Measurements from ENCODE around the gene SPSB2. TPM values are rescaled to one million over a fixed set of nuclear protein-coding genes. Genes with fewer than 3 reads are reported as not detected.
A peak's percentile ranks its signal among the peaks of the same experiment; 100 is the strongest.
"Not testable (repeated sequence)": the region's sequence is repeated elsewhere in the genome, so short reads cannot be mapped to it uniquely, and the experiment has no call there.

Gene SPSB2
- total RNA-seq, 1 experiment from 2014 or later, result 9.2 TPM

DNA sequence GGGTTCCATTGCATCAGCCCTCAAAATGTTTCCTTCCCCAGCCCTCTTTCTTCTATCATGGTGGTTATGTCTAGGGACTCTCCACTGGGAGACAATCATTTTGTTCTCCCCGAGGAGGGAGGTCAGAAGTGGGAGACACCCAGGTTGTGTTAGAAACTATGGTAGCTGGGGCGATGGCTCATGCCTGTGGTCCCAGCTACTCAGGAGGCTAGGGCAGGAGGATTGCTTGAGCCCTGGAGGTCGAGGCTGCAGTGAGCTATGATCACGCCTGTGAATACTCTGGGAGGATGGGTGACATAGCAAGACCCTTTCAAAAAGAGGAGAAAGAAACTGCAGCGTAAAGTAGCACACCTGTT, 18.5 kb upstream of the SPSB2 start:
- Histone ChIP-seq H3K79me2 (ENCODE audit: low read length) (no peaks in the 10 kb centered on the region), H3K4me1 (ENCODE audit: insufficient read depth, low read length) (peaks cover 11% of the 10 kb centered on the region), H3K27ac (ENCODE audit: low read length) (peak overlapping the region; percentile 21), H3K9me3 (ENCODE audit: low read length) (no peaks in the 10 kb centered on the region), H3K4me3 (ENCODE audit: low read length) (peak overlapping the region; percentile 65), H3K9ac (ENCODE audit: low read length) (peak overlapping the region; percentile 63), H3K4me2 (ENCODE audit: low read length) (peak overlapping the region; percentile 84), H3K36me3 (ENCODE audit: low read depth, low read length) (no peaks in the 10 kb centered on the region), H4K20me1 (ENCODE audit: low read length) (no peaks in the 10 kb centered on the region), H3K27me3 (ENCODE audit: low read length) (no peaks in the 10 kb centered on the region), H3F3A (ENCODE audit: low read length, unreplicated experiment) (no peaks in the 10 kb centered on the region), H3K9me2 (replicated peaks; ENCODE audit: low read length) (no peaks in the 10 kb centered on the region), H2AFZ (ENCODE audit: low read length) (peak overlapping the region; percentile 83)
- peak; percentile 5 for ATAC-seq
- TF ChIP-seq, protein P1, sequence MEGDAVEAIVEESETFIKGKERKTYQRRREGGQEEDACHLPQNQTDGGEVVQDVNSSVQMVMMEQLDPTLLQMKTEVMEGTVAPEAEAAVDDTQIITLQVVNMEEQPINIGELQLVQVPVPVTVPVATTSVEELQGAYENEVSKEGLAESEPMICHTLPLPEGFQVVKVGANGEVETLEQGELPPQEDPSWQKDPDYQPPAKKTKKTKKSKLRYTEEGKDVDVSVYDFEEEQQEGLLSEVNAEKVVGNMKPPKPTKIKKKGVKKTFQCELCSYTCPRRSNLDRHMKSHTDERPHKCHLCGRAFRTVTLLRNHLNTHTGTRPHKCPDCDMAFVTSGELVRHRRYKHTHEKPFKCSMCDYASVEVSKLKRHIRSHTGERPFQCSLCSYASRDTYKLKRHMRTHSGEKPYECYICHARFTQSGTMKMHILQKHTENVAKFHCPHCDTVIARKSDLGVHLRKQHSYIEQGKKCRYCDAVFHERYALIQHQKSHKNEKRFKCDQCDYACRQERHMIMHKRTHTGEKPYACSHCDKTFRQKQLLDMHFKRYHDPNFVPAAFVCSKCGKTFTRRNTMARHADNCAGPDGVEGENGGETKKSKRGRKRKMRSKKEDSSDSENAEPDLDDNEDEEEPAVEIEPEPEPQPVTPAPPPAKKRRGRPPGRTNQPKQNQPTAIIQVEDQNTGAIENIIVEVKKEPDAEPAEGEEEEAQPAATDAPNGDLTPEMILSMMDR (conservative IDR thresholded peaks at IDR 0.05; ENCODE audit: low read depth, low read length), result no peak
- no peak for TF ChIP-seq EZH2phosphoT487 (IDR thresholded peaks at IDR 0.05; ENCODE audit: borderline replicate concordance, low read length)
- no peak for TF ChIP-seq EZH2 (IDR thresholded peaks at IDR 0.05; ENCODE audit: low read length, unreplicated experiment)
- no peak for DNase-seq
- CTCF ChIA-PET, result interaction anchor here (1.0 to 1.4 kb wide), 4 partner anchors 19 to 53 kb away, joined by 3 to 16 read pairs (median 6); partner anchors contain the start of genes C12orf57, SPSB2 and USP5
- POLR2A ChIA-PET (ENCODE audit: unreplicated experiment), result interaction anchor here (0.6 to 1.0 kb wide), 3 partner anchors 14 to 25 kb away, joined by 3 to 10 read pairs (median 3); partner anchors contain the start of gene SPSB2
- intact Hi-C loops (cut with micrococcal nuclease), result loop anchor here (1.0 kb wide), 1 partner anchor 18 kb away; the partner anchor contains the start of gene SPSB2
- BruUV-seq (replicated peaks), result TSS peak; percentile 86

DNA sequence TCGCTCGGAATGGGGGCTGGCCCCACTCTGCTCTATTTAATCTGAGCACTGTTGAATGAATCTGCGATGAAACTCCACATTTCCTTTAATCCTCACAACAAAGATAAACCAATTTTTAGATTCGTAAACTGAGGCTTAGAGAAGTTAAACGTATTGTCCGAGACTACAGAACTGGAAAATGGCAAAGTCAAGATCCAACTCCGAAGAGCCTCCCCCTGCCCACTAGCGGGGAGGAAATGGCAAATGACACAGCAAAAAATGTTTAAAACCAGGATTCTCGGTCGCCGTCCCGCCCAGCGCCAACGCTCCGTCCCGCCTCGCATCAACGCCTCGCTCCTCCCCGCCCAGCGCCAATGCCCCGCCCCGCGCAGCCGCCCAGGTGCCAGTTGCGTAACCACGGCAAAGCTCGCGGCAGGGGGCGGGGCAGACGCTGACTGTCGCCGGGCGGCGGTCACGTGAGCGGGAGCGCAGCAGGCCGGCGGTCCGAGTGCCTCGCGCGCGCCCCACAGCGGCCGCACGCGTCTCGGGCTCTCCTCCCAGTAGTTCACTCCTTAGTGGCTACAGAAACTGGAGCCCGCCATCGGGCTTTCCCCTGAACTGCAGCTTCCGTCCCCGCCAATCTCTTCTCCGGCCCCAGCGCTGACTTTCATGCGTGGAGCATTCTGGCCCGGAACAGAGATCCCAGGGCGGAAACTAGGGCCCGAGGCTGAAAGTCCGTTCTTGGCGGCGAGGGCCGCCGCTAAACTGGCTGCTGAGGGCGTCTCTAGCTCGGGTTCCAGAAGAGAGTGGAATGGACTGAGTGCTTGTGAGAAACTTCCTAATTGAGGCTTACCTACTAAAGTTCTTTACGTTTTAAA, 17.9 kb upstream of the SPSB2 start:
- Histone ChIP-seq H3K79me2 (ENCODE audit: low read length) (no peaks in the 10 kb centered on the region), H3K4me3 (ENCODE audit: low read length) (peak overlapping the region; percentile 65), H3K27me3 (ENCODE audit: low read length) (no peaks in the 10 kb centered on the region), H3F3A (ENCODE audit: low read length, unreplicated experiment) (no peaks in the 10 kb centered on the region), H3K4me1 (ENCODE audit: insufficient read depth, low read length) (peaks cover 11% of the 10 kb centered on the region), H3K9me3 (ENCODE audit: low read length) (no peaks in the 10 kb centered on the region), H3K4me2 (ENCODE audit: low read length) (peak overlapping the region; percentile 84), H3K36me3 (ENCODE audit: low read depth, low read length) (no peaks in the 10 kb centered on the region), H4K20me1 (ENCODE audit: low read length) (no peaks in the 10 kb centered on the region), H3K27ac (ENCODE audit: low read length) (peak overlapping the region; percentile 91), H3K9ac (ENCODE audit: low read length) (peak overlapping the region; percentile 76), H2AFZ (ENCODE audit: low read length) (peak overlapping the region; percentile 83), H3K9me2 (replicated peaks; ENCODE audit: low read length) (no peaks in the 10 kb centered on the region)
- ChIA-PET POLR2A (ENCODE audit: unreplicated experiment) (interaction anchor here (0.6 to 1.0 kb wide), 3 partner anchors 14 to 26 kb away, joined by 3 to 10 read pairs (median 3); partner anchors contain the start of gene SPSB2), CTCF (interaction anchor here (0.6 to 1.4 kb wide), 5 partner anchors 18 to 202 kb away, joined by 3 to 16 read pairs (median 5); partner anchors contain the start of genes C12orf57, SPSB2, USP5 and ZNF384)
- ATAC-seq (peak; percentile 98), DNase-seq (peak; percentile 93)
- TF ChIP-seq, protein P1 (conservative IDR thresholded peaks at IDR 0.05; ENCODE audit: low read depth, low read length), result peak; percentile 60
- no peak for TF ChIP-seq EZH2 (IDR thresholded peaks at IDR 0.05; ENCODE audit: low read length, unreplicated experiment)
- peak; percentile 76 for TF ChIP-seq EZH2phosphoT487 (IDR thresholded peaks at IDR 0.05; ENCODE audit: borderline replicate concordance, low read length)
- intact Hi-C loops (cut with micrococcal nuclease), result loop anchor here (1.0 kb wide), 1 partner anchor 18 kb away; the partner anchor contains the start of gene SPSB2
- no TSS peak for BruUV-seq (replicated peaks)

DNA sequence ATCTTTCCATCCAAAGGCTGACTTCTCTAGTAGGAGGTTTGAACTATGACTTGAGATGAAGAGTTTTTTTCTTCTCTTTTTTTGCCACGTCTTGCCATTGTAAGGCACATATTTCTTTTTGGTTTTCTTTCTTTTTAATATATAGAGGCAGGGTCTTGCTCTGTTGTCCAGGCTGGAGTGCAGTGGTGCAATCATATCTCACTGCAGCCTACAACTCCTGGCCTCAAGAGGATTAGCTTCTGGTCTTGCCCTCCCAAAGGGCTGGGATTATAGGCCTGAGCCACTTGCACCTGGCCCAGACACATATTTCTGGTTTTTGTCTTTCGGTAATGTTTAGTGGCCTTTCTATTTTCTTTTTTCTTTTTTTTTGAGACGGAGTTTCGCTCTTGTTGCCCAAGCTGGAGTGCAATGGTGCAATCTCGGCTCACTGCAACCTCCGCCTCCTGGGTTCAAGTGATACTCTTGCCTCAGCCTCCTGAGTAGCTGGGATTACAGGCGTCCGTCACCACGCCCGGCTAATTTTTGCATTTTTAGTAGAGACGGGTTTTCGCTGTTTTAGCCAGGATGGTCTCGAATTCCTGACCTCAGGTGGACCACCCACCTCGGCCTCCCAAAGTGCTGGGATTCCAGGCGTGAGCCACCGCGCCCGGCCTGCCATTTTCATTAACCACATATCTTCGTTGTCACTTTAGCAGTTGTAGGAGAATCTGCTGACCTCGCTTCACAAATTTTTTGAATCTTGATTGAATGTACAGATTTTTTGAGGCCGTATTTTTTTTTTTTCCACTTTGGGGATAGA, 16.9 kb upstream of the SPSB2 start:
- DNase-seq; ATAC-seq; H3K27me3 ChIP-seq (ENCODE audit: low read length); CTCF ChIA-PET; H3K9me2 ChIP-seq (replicated peaks; ENCODE audit: low read length); H4K20me1 ChIP-seq (ENCODE audit: low read length); H3K9me3 ChIP-seq (ENCODE audit: low read length); intact Hi-C loops (cut with micrococcal nuclease); H3K4me3 ChIP-seq (ENCODE audit: low read length); H3K36me3 ChIP-seq (ENCODE audit: low read depth, low read length); BruUV-seq (replicated peaks); POLR2A ChIA-PET (ENCODE audit: unreplicated experiment); H3K79me2 ChIP-seq (ENCODE audit: low read length); H3F3A ChIP-seq (ENCODE audit: low read length, unreplicated experiment): not testable (repeated sequence)
- peak overlapping the region; percentile 79; the same call in 1 of the 2 replicates for H3K4me2 ChIP-seq (ENCODE audit: low read length)
- H3K27ac ChIP-seq (ENCODE audit: low read length), result peak overlapping the region; percentile 91
- peak overlapping the region; percentile 76 for H3K9ac ChIP-seq (ENCODE audit: low read length)
- H3K4me1 ChIP-seq (ENCODE audit: insufficient read depth, low read length), result peaks cover 11% of the 10 kb centered on the region
- H2AFZ ChIP-seq (ENCODE audit: low read length), result peak overlapping the region; percentile 83; the same call in 1 of the 2 replicates

DNA sequence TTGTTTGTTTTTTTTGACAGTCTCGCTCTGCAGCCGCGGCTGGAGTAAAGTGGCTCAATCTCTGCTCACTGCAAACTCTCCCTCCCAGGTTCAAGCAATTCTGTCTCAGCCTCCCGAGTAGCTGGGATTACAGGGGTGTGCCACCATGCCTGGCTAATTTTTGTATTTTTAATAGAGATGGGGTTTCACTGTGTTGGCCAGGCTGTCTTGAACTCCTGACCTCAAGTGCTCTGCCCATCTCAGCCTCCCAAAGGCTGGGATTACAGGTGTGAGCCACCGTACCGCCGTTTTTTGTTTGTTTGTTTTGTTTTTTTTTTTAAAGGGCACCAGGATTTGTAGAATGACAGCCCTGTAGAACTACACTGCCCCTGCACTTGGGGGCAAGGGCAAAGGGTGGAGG, 15.7 kb upstream of the SPSB2 start:
- POLR2A ChIA-PET (ENCODE audit: unreplicated experiment); H3K4me3 ChIP-seq (ENCODE audit: low read length); H3K79me2 ChIP-seq (ENCODE audit: low read length); H3F3A ChIP-seq (ENCODE audit: low read length, unreplicated experiment); H3K36me3 ChIP-seq (ENCODE audit: low read depth, low read length); H3K9me3 ChIP-seq (ENCODE audit: low read length); H3K9me2 ChIP-seq (replicated peaks; ENCODE audit: low read length); H4K20me1 ChIP-seq (ENCODE audit: low read length); H2AFZ ChIP-seq (ENCODE audit: low read length); DNase-seq; BruUV-seq (replicated peaks); H3K4me2 ChIP-seq (ENCODE audit: low read length); H3K27ac ChIP-seq (ENCODE audit: low read length); H3K27me3 ChIP-seq (ENCODE audit: low read length); intact Hi-C loops (cut with micrococcal nuclease); H3K9ac ChIP-seq (ENCODE audit: low read length); ATAC-seq; CTCF ChIA-PET: not testable (repeated sequence)
- H3K4me1 ChIP-seq (ENCODE audit: insufficient read depth, low read length), result peaks cover 11% of the 10 kb centered on the region

Data from PC-3 (cell line).